ENCODE results near the gene KICS2. TPM values are rescaled to one million over a fixed set of nuclear protein-coding genes. Genes with fewer than 3 reads are reported as not detected.

The KICS2 gene
- total and polyA plus RNA-seq, 7 experiments from 2014 or later, result 11.3 to 26.9 (median 18.2) TPM

GRCh38 chr12:64192644-64193444 lies 29.3 kb downstream of the KICS2 start:
- Histone ChIP-seq H3K27me3 (ENCODE audit: control insufficient read depth in 2 of 2, insufficient read depth in 2 of 2, low read length in 2 of 2) (no peaks in the 10 kb centered on the region), H3K27ac (ENCODE audit: low read depth, low read length) (no peak overlapping the region), H3K36me3 (ENCODE audit: control insufficient read depth in 2 of 3, insufficient read depth in 3 of 3, low read length in 3 of 3) (peaks cover 0 to 23% (median 0%) of the 10 kb centered on the region in 3 experiments), H3K4me3 (ENCODE audit: low read length) (no peak overlapping the region), H3K4me1 (ENCODE audit: control insufficient read depth in 2 of 2, insufficient read depth in 2 of 2, low read length in 2 of 2) (no peaks in the 10 kb centered on the region), H3K9me3 (ENCODE audit: control insufficient read depth in 2 of 3, low read length in 3 of 3) (no peaks in the 10 kb centered on the region)
- H3K9me3 Mint-ChIP-seq, result peaks cover 0 to 2% (median 0%) of the 10 kb centered on the region in 11 donors
- ATAC-seq (no peak), DNase-seq (no peak)
- peak overlapping the region in 1 of 9 donors; percentile 48 for H3K27ac Mint-ChIP-seq
- intact Hi-C loops (cut with micrococcal nuclease), result no loop called here
- peak overlapping the region in 1 of 10 donors; percentile 19 for H3K4me3 Mint-ChIP-seq
- ChIA-PET POLR2A (no interaction called here), CTCF (no interaction called here)
- peaks cover 18 to 48% (median 29%) of the 10 kb centered on the region in 5 donors for H3K36me3 Mint-ChIP-seq
- H3K27me3 Mint-ChIP-seq, result no peaks in the 10 kb centered on the region
- peaks cover 0 to 7% (median 1%) of the 10 kb centered on the region in 7 donors for H3K4me1 Mint-ChIP-seq

GRCh38 chr12:64190140-64190539 lies 32.0 kb downstream of the KICS2 start:
- peaks cover 18 to 52% (median 34%) of the 10 kb centered on the region in 5 donors for H3K36me3 Mint-ChIP-seq
- ATAC-seq (no peak), DNase-seq (no peak)
- intact Hi-C loops (cut with micrococcal nuclease), result no loop called here
- no peak overlapping the region for H3K4me3 Mint-ChIP-seq
- peaks cover 0 to 2% (median 0%) of the 10 kb centered on the region in 11 donors for H3K9me3 Mint-ChIP-seq
- Histone ChIP-seq H3K36me3 (ENCODE audit: control insufficient read depth in 2 of 3, insufficient read depth in 3 of 3, low read length in 3 of 3) (peaks cover 0 to 22% (median 0%) of the 10 kb centered on the region in 3 experiments), H3K27me3 (ENCODE audit: control insufficient read depth in 2 of 2, insufficient read depth in 2 of 2, low read length in 2 of 2) (no peaks in the 10 kb centered on the region), H3K9me3 (ENCODE audit: control insufficient read depth in 2 of 3, low read length in 3 of 3) (no peaks in the 10 kb centered on the region), H3K4me3 (ENCODE audit: low read length) (no peak overlapping the region), H3K27ac (ENCODE audit: low read depth, low read length) (no peak overlapping the region), H3K4me1 (ENCODE audit: control insufficient read depth in 2 of 2, insufficient read depth in 2 of 2, low read length in 2 of 2) (no peaks in the 10 kb centered on the region)
- no peak overlapping the region for H3K27ac Mint-ChIP-seq
- ChIA-PET POLR2A (no interaction called here), CTCF (no interaction called here)
- H3K27me3 Mint-ChIP-seq, result no peaks in the 10 kb centered on the region
- H3K4me1 Mint-ChIP-seq, result peaks cover 0 to 7% (median 1%) of the 10 kb centered on the region in 7 donors

- H3K36me3 Mint-ChIP-seq, result peaks cover 18 to 53% (median 32%) of the 10 kb centered on the region in 5 donors
- peaks cover 0 to 2% (median 0%) of the 10 kb centered on the region in 11 donors for H3K9me3 Mint-ChIP-seq
- H3K27me3 Mint-ChIP-seq, result no peaks in the 10 kb centered on the region
- ChIA-PET CTCF (no interaction called here), POLR2A (no interaction called here)
- no peak overlapping the region for H3K4me3 Mint-ChIP-seq
- Histone ChIP-seq H3K36me3 (ENCODE audit: control insufficient read depth in 2 of 3, insufficient read depth in 3 of 3, low read length in 3 of 3) (peaks cover 0 to 19% (median 0%) of the 10 kb centered on the region in 3 experiments), H3K27ac (ENCODE audit: low read depth, low read length) (no peak overlapping the region), H3K4me1 (ENCODE audit: control insufficient read depth in 2 of 2, insufficient read depth in 2 of 2, low read length in 2 of 2) (no peaks in the 10 kb centered on the region), H3K27me3 (ENCODE audit: control insufficient read depth in 2 of 2, insufficient read depth in 2 of 2, low read length in 2 of 2) (no peaks in the 10 kb centered on the region), H3K9me3 (ENCODE audit: control insufficient read depth in 2 of 3, low read length in 3 of 3) (no peaks in the 10 kb centered on the region), H3K4me3 (ENCODE audit: low read length) (no peak overlapping the region)
- no peak for ATAC-seq
- intact Hi-C loops (cut with micrococcal nuclease), result no loop called here
- no peak for DNase-seq
- H3K4me1 Mint-ChIP-seq, result peaks cover 0 to 7% (median 0%) of the 10 kb centered on the region in 7 donors
- no peak overlapping the region for H3K27ac Mint-ChIP-seq
Observed at GRCh38 chr12:64189530-64189929, 32.6 kb downstream of the KICS2 start.

DNA sequence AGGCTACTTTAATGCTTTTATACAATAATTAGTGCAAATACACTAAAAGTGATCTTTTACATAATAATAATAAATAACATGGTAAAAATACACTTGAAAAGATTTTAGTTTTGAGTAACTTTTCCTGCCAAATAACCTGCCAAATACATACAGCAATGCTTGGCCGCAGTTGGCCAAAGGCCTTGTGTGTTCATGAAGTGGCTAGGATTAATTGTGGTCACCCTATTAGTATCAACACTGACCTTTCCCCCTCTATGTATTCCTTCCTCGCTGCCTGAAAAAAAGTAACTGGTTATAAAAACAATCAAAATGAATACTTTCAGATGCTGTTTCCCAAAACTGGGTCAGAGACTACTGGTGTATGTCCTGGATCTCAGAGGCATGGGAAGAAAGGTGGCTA lies 34.3 kb downstream of the KICS2 start:
- no peak for DNase-seq
- Mint-ChIP-seq H3K27ac (no peak overlapping the region), H3K4me3 (no peak overlapping the region), H3K36me3 (peaks cover 7 to 54% (median 32%) of the 10 kb centered on the region in 5 donors), H3K27me3 (no peaks in the 10 kb centered on the region), H3K9me3 (peaks cover 0 to 2% (median 0%) of the 10 kb centered on the region in 11 donors), H3K4me1 (peaks cover 0 to 2% (median 0%) of the 10 kb centered on the region in 7 donors)
- Histone ChIP-seq H3K36me3 (ENCODE audit: control insufficient read depth in 2 of 3, insufficient read depth in 3 of 3, low read length in 3 of 3) (peaks cover 0 to 6% (median 0%) of the 10 kb centered on the region in 3 experiments), H3K4me1 (ENCODE audit: control insufficient read depth in 2 of 2, insufficient read depth in 2 of 2, low read length in 2 of 2) (no peaks in the 10 kb centered on the region), H3K9me3 (ENCODE audit: control insufficient read depth in 2 of 3, low read length in 3 of 3) (no peaks in the 10 kb centered on the region), H3K27ac (ENCODE audit: low read depth, low read length) (no peak overlapping the region), H3K4me3 (ENCODE audit: low read length) (no peak overlapping the region), H3K27me3 (ENCODE audit: control insufficient read depth in 2 of 2, insufficient read depth in 2 of 2, low read length in 2 of 2) (no peaks in the 10 kb centered on the region)
- POLR2A ChIA-PET, result no interaction called here
- intact Hi-C loops (cut with micrococcal nuclease), result no loop called here
- CTCF ChIA-PET, result no interaction called here
- ATAC-seq, result no peak

DNA sequence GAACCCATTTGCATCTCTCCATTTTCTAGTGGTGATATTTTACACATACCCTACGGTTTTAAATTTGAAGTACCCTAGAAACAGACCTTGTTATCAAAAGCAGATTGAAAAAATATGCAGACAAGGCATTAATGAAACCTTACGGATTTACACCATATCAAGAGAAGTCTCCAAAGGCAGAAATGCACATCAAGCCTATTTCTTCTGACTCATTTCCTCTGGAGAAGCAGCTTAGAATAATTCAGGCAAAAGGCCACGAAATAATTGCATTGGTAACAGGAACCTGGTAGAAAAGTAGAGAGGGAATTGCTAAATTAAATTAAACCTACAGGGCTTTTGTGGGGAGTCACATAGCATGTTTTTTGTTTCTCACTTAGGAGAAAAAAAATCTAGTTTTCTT lies 34.7 kb downstream of the KICS2 start:
- Histone ChIP-seq H3K36me3 (ENCODE audit: control insufficient read depth in 2 of 3, insufficient read depth in 3 of 3, low read length in 3 of 3) (peaks cover 0 to 1% (median 0%) of the 10 kb centered on the region in 3 experiments), H3K27ac (ENCODE audit: low read depth, low read length) (no peak overlapping the region), H3K4me3 (ENCODE audit: low read length) (no peak overlapping the region), H3K4me1 (ENCODE audit: control insufficient read depth in 2 of 2, insufficient read depth in 2 of 2, low read length in 2 of 2) (no peaks in the 10 kb centered on the region), H3K9me3 (ENCODE audit: control insufficient read depth in 2 of 3, low read length in 3 of 3) (no peaks in the 10 kb centered on the region), H3K27me3 (ENCODE audit: control insufficient read depth in 2 of 2, insufficient read depth in 2 of 2, low read length in 2 of 2) (no peaks in the 10 kb centered on the region)
- H3K36me3 Mint-ChIP-seq, result peaks cover 3 to 52% (median 32%) of the 10 kb centered on the region in 5 donors
- peaks cover 0 to 1% (median 0%) of the 10 kb centered on the region in 7 donors for H3K4me1 Mint-ChIP-seq
- H3K27me3 Mint-ChIP-seq, result no peaks in the 10 kb centered on the region
- peaks cover 0 to 2% (median 0%) of the 10 kb centered on the region in 11 donors for H3K9me3 Mint-ChIP-seq
- ATAC-seq, result no peak
- CTCF ChIA-PET, result no interaction called here
- H3K4me3 Mint-ChIP-seq, result no peak overlapping the region
- no peak overlapping the region for H3K27ac Mint-ChIP-seq
- POLR2A ChIA-PET, result no interaction called here
- intact Hi-C loops (cut with micrococcal nuclease), result no loop called here
- DNase-seq, result no peak

GRCh38 chr12:64186789-64187188 lies 35.3 kb downstream of the KICS2 start:
- Histone ChIP-seq H3K4me3 (ENCODE audit: low read length) (no peak overlapping the region), H3K27ac (ENCODE audit: low read depth, low read length) (no peak overlapping the region), H3K4me1 (ENCODE audit: control insufficient read depth in 2 of 2, insufficient read depth in 2 of 2, low read length in 2 of 2) (no peaks in the 10 kb centered on the region), H3K27me3 (ENCODE audit: control insufficient read depth in 2 of 2, insufficient read depth in 2 of 2, low read length in 2 of 2) (no peaks in the 10 kb centered on the region), H3K9me3 (ENCODE audit: control insufficient read depth in 2 of 3, low read length in 3 of 3) (no peaks in the 10 kb centered on the region), H3K36me3 (ENCODE audit: control insufficient read depth in 2 of 3, insufficient read depth in 3 of 3, low read length in 3 of 3) (no peaks in the 10 kb centered on the region)
- Mint-ChIP-seq H3K9me3 (peaks cover 0 to 2% (median 0%) of the 10 kb centered on the region in 11 donors), H3K4me3 (no peak overlapping the region), H3K27me3 (no peaks in the 10 kb centered on the region), H3K27ac (no peak overlapping the region), H3K36me3 (peaks cover 0 to 50% (median 32%) of the 10 kb centered on the region in 5 donors), H3K4me1 (peaks cover 0 to 1% (median 0%) of the 10 kb centered on the region in 7 donors)
- intact Hi-C loops (cut with micrococcal nuclease), result no loop called here
- CTCF ChIA-PET, result no interaction called here
- DNase-seq (no peak), ATAC-seq (no peak)
- POLR2A ChIA-PET, result no interaction called here
